ENCODE measurements around the gene TSPY8. TPM values are rescaled to one million over a fixed set of nuclear protein-coding genes. Genes with fewer than 3 reads are reported as not detected.
"Not testable (repeated sequence)": the region's sequence is repeated elsewhere in the genome, so short reads cannot be mapped to it uniquely, and the experiment has no call there.

The TSPY8 gene, protein sequence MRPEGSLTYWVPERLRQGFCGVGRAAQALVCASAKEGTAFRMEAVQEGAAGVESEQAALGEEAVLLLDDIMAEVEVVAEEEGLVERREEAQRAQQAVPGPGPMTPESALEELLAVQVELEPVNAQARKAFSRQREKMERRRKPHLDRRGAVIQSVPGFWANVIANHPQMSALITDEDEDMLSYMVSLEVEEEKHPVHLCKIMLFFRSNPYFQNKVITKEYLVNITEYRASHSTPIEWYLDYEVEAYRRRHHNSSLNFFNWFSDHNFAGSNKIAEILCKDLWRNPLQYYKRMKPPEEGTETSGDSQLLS
- total RNA-seq = not detected

DNA sequence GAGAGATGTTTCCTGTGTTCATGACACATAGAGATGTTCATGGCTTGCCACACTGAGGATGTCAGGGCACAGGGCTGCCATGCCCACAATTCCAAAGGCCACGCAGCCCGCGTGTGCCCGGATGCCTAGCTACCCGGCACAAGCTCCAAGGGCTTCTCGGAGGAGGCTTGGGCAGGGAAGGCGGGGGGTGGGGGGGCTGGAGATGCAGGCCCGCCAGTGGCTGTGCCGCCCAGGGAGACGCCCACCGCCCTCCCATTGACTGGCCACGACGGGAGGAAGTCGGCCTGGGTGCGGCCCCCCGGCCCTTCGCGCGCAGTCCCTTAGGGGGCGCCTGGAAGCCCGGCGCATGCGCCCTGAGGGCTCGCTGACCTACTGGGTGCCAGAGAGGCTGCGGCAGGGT is at the start of gene TSPY8:
TSPY8 (plus strand) TSS at position 301 of the 400 bp plus-strand sequence; CDS start at position 347, 46 bp downstream.
- TF ChIP-seq, protein P1, sequence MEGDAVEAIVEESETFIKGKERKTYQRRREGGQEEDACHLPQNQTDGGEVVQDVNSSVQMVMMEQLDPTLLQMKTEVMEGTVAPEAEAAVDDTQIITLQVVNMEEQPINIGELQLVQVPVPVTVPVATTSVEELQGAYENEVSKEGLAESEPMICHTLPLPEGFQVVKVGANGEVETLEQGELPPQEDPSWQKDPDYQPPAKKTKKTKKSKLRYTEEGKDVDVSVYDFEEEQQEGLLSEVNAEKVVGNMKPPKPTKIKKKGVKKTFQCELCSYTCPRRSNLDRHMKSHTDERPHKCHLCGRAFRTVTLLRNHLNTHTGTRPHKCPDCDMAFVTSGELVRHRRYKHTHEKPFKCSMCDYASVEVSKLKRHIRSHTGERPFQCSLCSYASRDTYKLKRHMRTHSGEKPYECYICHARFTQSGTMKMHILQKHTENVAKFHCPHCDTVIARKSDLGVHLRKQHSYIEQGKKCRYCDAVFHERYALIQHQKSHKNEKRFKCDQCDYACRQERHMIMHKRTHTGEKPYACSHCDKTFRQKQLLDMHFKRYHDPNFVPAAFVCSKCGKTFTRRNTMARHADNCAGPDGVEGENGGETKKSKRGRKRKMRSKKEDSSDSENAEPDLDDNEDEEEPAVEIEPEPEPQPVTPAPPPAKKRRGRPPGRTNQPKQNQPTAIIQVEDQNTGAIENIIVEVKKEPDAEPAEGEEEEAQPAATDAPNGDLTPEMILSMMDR (IDR thresholded peaks at IDR 0.05; ENCODE audit: low read depth) = not testable (repeated sequence)

DNA sequence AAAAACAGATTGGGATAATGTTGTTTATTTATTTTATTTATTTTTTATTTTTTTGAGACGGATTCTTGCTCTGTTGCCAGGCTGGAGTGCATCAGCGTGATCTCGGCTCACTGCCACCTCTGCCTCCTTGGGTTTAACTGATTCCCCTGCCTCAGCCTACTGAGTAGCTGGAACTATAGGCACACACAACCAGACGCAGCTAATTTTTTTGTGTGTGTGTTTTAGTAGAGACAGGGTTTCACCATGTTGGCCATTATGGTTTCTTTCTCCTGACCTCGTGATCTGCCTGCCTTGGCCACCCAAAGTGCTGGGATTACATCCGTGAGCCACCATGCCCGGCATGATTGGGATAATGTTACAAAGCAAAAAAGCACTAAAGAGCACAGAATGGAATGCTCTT is 36.6 kb upstream of the TSPY8 start:
- TF ChIP-seq, protein P1 (IDR thresholded peaks at IDR 0.05; ENCODE audit: low read depth) = no peak

DNA sequence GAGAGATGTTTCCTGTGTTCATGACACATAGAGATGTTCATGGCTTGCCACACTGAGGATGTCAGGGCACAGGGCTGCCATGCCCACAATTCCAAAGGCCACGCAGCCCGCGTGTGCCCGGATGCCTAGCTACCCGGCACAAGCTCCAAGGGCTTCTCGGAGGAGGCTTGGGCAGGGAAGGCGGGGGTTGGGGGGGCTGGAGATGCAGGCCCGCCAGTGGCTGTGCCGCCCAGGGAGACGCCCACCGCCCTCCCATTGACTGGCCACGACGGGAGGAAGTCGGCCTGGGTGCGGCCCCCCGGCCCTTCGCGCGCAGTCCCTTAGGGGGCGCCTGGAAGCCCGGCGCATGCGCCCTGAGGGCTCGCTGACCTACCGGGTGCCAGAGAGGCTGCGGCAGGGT is 20.4 kb upstream of the TSPY8 start, which contains the start of gene TSPY4:
TSPY4 (plus strand) TSS at position 301 of the 400 bp plus-strand sequence; CDS start at position 347, 46 bp downstream.
- TF ChIP-seq, protein P1 (IDR thresholded peaks at IDR 0.05; ENCODE audit: low read depth) = not testable (repeated sequence)

DNA sequence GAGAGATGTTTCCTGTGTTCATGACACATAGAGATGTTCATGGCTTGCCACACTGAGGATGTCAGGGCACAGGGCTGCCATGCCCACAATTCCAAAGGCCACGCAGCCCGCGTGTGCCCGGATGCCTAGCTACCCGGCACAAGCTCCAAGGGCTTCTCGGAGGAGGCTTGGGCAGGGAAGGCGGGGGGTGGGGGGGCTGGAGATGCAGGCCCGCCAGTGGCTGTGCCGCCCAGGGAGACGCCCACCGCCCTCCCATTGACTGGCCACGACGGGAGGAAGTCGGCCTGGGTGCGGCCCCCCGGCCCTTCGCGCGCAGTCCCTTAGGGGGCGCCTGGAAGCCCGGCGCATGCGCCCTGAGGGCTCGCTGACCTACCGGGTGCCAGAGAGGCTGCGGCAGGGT is 40.5 kb downstream of the TSPY8 start, which contains the start of gene TSPY3:
TSPY3 (plus strand) TSS at position 301 of the 400 bp plus-strand sequence; CDS start at position 347, 46 bp downstream.
- TF ChIP-seq, protein P1 (IDR thresholded peaks at IDR 0.05; ENCODE audit: low read depth) = not testable (repeated sequence)

Small RNA genes lying within 50 kb of the gene (small RNA-seq; reads per million reads assigned to genes)
- gene AC006158.1 = not detected

Other genes with a start within 250 kb of the TSPY8 start
- not detected for gene TSPY4, start 20.3 kb upstream of the TSPY8 start, total RNA-seq
- gene TSPY3, start 40.6 kb downstream of the TSPY8 start, total RNA-seq = not detected
- gene TSPY1, start 109.2 kb downstream of the TSPY8 start, total RNA-seq = not detected
- not detected for gene TSPY9, start 129.5 kb downstream of the TSPY8 start, total RNA-seq
- gene TSPY10, start 170.1 kb downstream of the TSPY8 start, total RNA-seq = not detected